GM10847 (cell line): Measurements from ENCODE around the gene MAD1L1.

Experiments used
- POLR2A ChIP-seq: IDR thresholded peaks from 2 replicates; pipeline ENCODE4 v1.6.1; 2011; ENCODE audit not compliant: insufficient read length; ENCODE audit errors: extremely low read depth

The MAD1L1 gene

GRCh38 chr7:1856161-1856887, 376.4 kb downstream of the MAD1L1 start:
- TF ChIP-seq POLR2A, result no peak

- no peak for TF ChIP-seq POLR2A
Observed at GRCh38 chr7:1855725-1856160, 377.0 kb downstream of the MAD1L1 start.

GRCh38 chr7:1854866-1855724, 377.6 kb downstream of the MAD1L1 start:
- TF ChIP-seq POLR2A, result no peak

- TF ChIP-seq POLR2A, result no peak
Observed at GRCh38 chr7:1853986-1854865, 378.5 kb downstream of the MAD1L1 start.

- TF ChIP-seq POLR2A, result no peak
Observed at GRCh38 chr7:1853431-1853985, 379.2 kb downstream of the MAD1L1 start.

- no peak for TF ChIP-seq POLR2A
Observed at GRCh38 chr7:1852517-1853430, 380.0 kb downstream of the MAD1L1 start.

GRCh38 chr7:1851721-1852516, 380.8 kb downstream of the MAD1L1 start:
- no peak for TF ChIP-seq POLR2A

GRCh38 chr7:1850976-1851571, 381.7 kb downstream of the MAD1L1 start:
- no peak for TF ChIP-seq POLR2A

- TF ChIP-seq POLR2A, result no peak
Observed at GRCh38 chr7:1850111-1850975, 382.4 kb downstream of the MAD1L1 start.

GRCh38 chr7:1849351-1850041, 383.2 kb downstream of the MAD1L1 start:
- no peak for TF ChIP-seq POLR2A

GRCh38 chr7:1848911-1849311, 383.8 kb downstream of the MAD1L1 start:
- no peak for TF ChIP-seq POLR2A
